Measurements from ENCODE around the gene PROX1. TPM values are rescaled to one million over a fixed set of nuclear protein-coding genes. Genes with fewer than 3 reads are reported as not detected.

PROX1 gene
- polyA plus RNA-seq, 1 donor (not counting 4 experiments of a cell fraction or from before 2014, with no cell fraction given): 0.20 TPM

DNA sequence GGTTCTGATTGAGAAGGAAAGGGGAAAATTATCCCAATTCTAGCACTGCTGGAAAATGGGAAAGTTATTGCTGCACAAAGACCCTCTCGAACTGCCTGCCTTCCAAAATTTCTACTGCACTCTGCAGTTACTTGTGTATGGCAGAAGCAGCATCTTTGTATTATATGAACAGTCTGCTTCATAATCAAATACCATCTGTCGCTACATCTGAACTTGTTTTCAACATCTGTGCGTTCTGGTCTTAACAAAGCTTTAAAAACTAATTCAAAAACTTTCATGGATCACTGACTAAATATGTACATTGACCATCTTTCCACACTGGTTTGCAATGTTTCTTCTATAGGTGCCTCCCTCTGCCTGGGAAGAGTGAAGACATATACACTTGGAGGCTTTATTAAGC is 79.2 kb downstream of the PROX1 start:
- H3K4me1 ChIP-seq (ENCODE audit: control insufficient read depth, extremely low read depth, insufficient read depth, low read length): no peaks in the 10 kb centered on the region
- H3K9me1 ChIP-seq (ENCODE audit: control insufficient read depth, extremely low read depth, insufficient read depth, low read length): no peaks in the 10 kb centered on the region
- no peaks in the 10 kb centered on the region for H4K20me1 ChIP-seq (ENCODE audit: control insufficient read depth, extremely low read depth, insufficient read depth, low read length)
- dilution Hi-C loops (cut with MboI; ENCODE audit: extremely low pct_ligation_motif_present, low sequenced_read_pairs): no loop called here
- FAIRE-seq: no peak
- no peak overlapping the region for H3K27ac ChIP-seq (ENCODE audit: control insufficient read depth, insufficient read depth, low read length)
- H3K9ac ChIP-seq (ENCODE audit: control insufficient read depth, extremely low read depth, insufficient read depth, low read length): no peak overlapping the region
- no peaks in the 10 kb centered on the region for H3K36me3 ChIP-seq (ENCODE audit: control insufficient read depth in 2 of 2, extremely low read depth in 1 of 2, insufficient read depth in 2 of 2, low read length in 2 of 2)
- no peak overlapping the region for H3K4me2 ChIP-seq (ENCODE audit: control insufficient read depth, extremely low read depth, insufficient read depth, low read depth, low read length)
- H3K9me3 ChIP-seq (ENCODE audit: control insufficient read depth, low read depth, low read length): no peaks in the 10 kb centered on the region
- H2AFZ ChIP-seq (ENCODE audit: control insufficient read depth, low read length): no peak overlapping the region
- no peak for TF ChIP-seq EZH2 (IDR thresholded peaks at IDR 0.05; ENCODE audit: low read length)
- TF ChIP-seq, protein P1, sequence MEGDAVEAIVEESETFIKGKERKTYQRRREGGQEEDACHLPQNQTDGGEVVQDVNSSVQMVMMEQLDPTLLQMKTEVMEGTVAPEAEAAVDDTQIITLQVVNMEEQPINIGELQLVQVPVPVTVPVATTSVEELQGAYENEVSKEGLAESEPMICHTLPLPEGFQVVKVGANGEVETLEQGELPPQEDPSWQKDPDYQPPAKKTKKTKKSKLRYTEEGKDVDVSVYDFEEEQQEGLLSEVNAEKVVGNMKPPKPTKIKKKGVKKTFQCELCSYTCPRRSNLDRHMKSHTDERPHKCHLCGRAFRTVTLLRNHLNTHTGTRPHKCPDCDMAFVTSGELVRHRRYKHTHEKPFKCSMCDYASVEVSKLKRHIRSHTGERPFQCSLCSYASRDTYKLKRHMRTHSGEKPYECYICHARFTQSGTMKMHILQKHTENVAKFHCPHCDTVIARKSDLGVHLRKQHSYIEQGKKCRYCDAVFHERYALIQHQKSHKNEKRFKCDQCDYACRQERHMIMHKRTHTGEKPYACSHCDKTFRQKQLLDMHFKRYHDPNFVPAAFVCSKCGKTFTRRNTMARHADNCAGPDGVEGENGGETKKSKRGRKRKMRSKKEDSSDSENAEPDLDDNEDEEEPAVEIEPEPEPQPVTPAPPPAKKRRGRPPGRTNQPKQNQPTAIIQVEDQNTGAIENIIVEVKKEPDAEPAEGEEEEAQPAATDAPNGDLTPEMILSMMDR (optimal IDR thresholded peaks at IDR 0.05 in 1 of 3, IDR thresholded peaks at IDR 0.05 in 1 of 3, conservative IDR thresholded peaks at IDR 0.05 in 1 of 3; ENCODE audit: extremely low read depth in 1 of 3, insufficient read depth in 2 of 3, low read length in 3 of 3): no peak
- no peaks in the 10 kb centered on the region for H3K27me3 ChIP-seq (ENCODE audit: control insufficient read depth, extremely low read depth, insufficient read depth, low read length)
- H3K79me2 ChIP-seq (ENCODE audit: control insufficient read depth, insufficient read depth, low read length): no peaks in the 10 kb centered on the region
- H3K4me3 ChIP-seq (ENCODE audit: control insufficient read depth in 2 of 3, extremely low read depth in 1 of 3, insufficient read depth in 2 of 3, low read depth in 1 of 3, low read length in 3 of 3): no peak overlapping the region
- no peak for DNase-seq (ENCODE audit: low read depth, low spot score)

DNA sequence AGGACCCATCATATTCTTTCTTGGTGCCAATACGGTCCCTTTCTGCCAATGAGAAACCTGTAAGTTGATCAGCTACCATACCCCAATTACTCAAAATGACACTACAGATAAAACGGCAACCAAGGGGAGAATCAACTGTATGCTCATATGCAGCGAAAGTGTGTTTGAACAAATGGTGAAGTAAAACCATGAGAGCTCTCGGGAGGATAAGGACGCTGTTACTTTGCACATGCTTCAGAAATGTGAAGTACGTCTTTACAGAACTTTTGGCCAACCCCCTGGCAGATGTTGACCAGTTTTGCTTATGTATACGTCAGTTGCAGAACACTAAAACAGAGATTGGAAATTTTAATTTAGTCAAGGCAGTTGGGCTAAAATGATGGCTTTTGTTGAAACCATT is 79.6 kb downstream of the PROX1 start:
- dilution Hi-C loops (cut with MboI; ENCODE audit: extremely low pct_ligation_motif_present, low sequenced_read_pairs): no loop called here

More for the DNA sequence above, 79.6 kb downstream of the PROX1 start:
- Histone ChIP-seq H3K9ac (ENCODE audit: control insufficient read depth, extremely low read depth, insufficient read depth, low read length) (no peak overlapping the region), H3K4me3 (ENCODE audit: control insufficient read depth in 2 of 3, extremely low read depth in 1 of 3, insufficient read depth in 2 of 3, low read depth in 1 of 3, low read length in 3 of 3) (no peak overlapping the region), H3K9me1 (ENCODE audit: control insufficient read depth, extremely low read depth, insufficient read depth, low read length) (no peaks in the 10 kb centered on the region), H3K4me2 (ENCODE audit: control insufficient read depth, extremely low read depth, insufficient read depth, low read depth, low read length) (no peak overlapping the region), H3K4me1 (ENCODE audit: control insufficient read depth, extremely low read depth, insufficient read depth, low read length) (no peaks in the 10 kb centered on the region), H4K20me1 (ENCODE audit: control insufficient read depth, extremely low read depth, insufficient read depth, low read length) (no peaks in the 10 kb centered on the region), H3K27ac (ENCODE audit: control insufficient read depth, insufficient read depth, low read length) (no peak overlapping the region), H3K36me3 (ENCODE audit: control insufficient read depth in 2 of 2, extremely low read depth in 1 of 2, insufficient read depth in 2 of 2, low read length in 2 of 2) (no peaks in the 10 kb centered on the region), H3K79me2 (ENCODE audit: control insufficient read depth, insufficient read depth, low read length) (no peaks in the 10 kb centered on the region), H3K27me3 (ENCODE audit: control insufficient read depth, extremely low read depth, insufficient read depth, low read length) (peaks cover 2% of the 10 kb centered on the region), H3K9me3 (ENCODE audit: control insufficient read depth, low read depth, low read length) (no peaks in the 10 kb centered on the region), H2AFZ (ENCODE audit: control insufficient read depth, low read length) (no peak overlapping the region)
- DNase-seq (ENCODE audit: low read depth, low spot score): no peak
- no peak for FAIRE-seq
- no peak for TF ChIP-seq EZH2 (IDR thresholded peaks at IDR 0.05; ENCODE audit: low read length)
- TF ChIP-seq, protein P1 (optimal IDR thresholded peaks at IDR 0.05 in 1 of 3, IDR thresholded peaks at IDR 0.05 in 1 of 3, conservative IDR thresholded peaks at IDR 0.05 in 1 of 3; ENCODE audit: extremely low read depth in 1 of 3, insufficient read depth in 2 of 3, low read length in 3 of 3): no peak

All from keratinocyte (primary cell).